Stimulated activated CD8-positive, alpha-beta memory T cell treated with anti-CD3 and anti-CD28 coated beads, Interleukin-7, amount 100 ng/mL, for 4 hours (primary cell): ENCODE results near the gene LRRFIP1.

Experiments
- DNase-seq, 2 donors: peaks; one replicate each; pipeline ENCODE4 v3.0.0-alpha.2; 2020; ENCODE audit warnings: low read depth in 2 of 2

The LRRFIP1 gene

DNA sequence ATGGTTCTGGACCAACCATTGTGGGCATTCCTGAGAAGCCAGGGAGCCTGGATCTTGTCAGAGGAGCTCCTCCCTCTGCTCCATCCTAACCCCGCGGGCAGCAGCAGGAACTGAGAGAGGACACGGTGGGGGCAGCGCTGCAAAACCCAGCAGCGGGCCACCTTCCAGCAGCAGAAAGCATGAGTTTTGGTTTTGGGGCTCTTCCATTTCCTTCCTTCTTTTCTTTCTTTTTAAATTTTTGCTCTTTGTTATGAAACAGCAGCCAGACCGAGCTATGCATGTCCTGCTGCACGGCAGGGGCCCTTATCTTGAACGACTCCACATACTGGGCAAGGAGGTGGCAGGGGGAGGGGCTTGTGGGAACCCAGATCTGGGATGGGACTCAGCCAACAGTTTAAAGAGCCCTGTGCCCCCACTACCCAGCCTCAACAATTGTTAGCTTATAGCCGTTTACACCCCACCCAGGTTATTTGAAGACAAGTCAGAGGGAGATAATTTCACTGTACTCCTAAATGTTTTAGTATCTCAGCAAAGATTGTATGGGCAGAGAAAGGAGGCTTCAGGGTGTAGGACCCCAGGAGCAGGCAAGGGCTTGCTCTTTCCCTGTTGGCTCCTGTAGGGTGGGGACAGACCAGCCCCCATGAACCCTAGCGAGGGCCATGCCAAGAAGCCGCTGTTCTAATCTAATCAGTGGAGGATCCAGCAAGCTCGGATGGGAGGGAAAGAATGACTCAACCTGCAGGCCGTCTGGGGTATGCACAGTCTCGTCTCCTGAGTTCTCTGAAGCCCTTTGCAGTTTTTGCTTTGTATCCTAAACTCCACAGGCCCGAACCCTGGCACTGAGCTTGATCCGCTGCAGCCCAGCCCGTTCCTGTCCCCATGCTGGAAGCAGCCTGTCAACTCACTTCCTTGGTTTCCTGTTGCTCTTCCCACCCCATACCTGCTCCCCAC lies 75.3 kb downstream of the LRRFIP1 start:
- DNase-seq = peak in 1 of 2 donors; percentile 48

DNA sequence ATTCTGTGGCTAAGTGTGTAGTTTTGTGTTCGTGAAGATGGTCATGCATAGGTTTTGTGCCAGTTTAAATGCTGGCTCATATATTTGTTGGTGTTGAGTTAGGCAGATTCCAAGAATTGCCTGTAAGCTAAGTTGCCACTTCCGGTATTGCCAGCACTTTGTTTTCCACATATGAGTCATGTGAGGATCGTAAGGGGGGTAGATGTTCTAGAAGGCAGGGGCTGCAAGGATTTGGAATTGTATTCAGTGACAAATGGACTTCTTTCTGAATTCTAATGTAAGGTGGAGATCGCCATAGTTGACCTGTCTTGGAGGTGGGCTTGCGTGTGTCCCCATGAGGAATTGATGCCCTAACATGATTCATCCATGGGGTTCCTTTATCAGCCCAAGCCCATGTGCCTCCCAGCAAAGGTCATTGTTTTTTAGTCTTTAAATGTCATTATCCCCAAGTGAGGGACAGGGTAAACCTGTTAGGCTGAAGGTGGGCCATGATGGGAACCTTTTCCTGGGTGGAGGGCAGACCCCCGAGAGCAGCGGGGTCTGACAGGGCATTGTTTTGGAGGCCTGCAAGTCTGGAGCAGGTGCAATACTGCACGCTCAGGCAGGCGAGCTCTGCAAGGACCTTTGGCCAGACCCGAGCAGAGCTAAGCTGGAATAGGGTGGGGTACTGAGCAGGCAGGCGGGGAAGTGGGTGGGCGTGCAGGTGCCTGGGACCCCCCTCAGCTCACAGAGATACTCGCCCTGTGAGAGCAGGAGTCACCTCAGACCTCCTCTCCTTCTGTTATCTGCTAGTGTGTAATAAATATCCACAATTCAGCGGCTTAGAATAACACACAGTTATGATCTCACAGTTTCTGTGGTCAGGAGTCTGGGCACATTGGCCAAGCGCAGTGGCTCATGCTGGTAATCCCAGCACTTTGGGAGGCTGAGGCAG lies 77.4 kb downstream of the LRRFIP1 start:
- no peak for DNase-seq

DNA sequence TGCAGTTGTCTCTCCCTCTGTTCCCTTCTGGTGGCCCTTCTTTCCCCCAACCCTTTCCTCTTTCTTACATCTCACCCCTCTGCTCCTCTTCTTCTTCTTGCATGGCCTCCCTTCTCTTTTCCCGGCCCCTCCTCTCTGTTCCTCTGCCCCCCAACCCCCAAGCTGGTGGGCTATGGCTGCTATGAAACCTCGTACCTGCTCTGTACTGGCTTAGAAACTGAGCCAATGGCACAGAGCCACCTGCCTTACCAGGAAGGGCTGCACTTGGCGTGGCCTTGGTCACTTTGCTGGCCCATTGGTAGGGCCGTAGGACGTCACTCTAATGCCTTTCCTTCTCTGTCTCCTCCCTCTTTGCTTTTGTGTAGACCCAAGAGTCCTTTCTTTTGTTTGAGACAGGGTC lies 78.9 kb downstream of the LRRFIP1 start:
- DNase-seq = no peak

DNA sequence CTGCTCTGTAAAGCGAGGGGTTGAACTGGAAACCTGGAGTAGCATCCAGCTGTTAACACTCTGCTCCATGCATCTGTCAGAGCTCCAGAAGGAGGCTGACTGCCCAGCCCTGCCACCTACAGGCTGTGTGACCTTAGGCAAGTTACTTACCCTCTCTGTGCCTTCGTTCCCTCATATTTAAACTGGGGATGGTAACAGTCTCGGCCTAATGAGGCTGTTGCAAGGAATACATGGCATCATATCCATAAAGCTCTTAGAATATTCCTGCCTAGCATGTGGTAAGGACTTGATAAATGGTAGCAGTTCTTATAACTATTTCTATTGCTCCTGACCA lies 80.6 kb downstream of the LRRFIP1 start:
- DNase-seq = no peak

DNA sequence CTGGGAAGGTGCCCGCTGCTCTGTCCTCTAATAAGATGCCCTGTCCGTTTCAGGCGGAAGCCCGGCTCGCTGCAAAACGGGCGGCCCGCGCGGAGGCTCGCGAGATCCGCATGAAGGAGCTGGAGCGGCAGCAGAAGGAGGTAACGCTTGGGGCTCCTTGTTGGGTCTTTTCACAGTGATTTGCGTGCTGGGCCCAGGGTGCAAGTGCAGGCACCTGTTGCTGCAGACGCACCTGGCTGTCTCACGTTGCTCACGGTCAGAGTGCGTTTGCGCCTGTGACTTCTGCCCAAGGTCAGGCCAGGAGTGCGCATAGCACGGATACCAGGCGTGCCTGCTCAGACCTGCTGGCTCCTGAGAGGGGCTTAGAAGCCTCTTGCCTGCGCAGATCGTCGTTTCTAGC lies 81.1 kb downstream of the LRRFIP1 start:
- no peak for DNase-seq

DNA sequence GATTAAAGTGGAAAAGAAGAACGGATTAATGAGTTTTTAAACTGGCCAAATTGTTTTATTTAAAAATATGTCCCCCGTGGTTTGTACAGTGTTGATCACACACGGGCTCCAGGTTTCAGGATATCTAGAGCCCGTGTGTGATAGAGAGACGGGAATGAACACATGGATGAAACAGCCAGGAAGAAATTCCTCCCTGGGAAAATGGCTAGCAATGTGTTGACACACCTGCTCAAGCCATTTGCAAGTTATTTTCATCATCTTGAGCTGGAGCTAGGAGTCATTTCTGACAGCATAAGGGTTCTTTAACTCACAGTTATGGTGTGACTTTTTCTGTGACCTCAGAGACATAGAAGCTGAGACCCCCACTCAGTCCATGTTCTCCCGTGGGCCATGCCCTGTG lies 81.6 kb downstream of the LRRFIP1 start:
- DNase-seq = no peak

DNA sequence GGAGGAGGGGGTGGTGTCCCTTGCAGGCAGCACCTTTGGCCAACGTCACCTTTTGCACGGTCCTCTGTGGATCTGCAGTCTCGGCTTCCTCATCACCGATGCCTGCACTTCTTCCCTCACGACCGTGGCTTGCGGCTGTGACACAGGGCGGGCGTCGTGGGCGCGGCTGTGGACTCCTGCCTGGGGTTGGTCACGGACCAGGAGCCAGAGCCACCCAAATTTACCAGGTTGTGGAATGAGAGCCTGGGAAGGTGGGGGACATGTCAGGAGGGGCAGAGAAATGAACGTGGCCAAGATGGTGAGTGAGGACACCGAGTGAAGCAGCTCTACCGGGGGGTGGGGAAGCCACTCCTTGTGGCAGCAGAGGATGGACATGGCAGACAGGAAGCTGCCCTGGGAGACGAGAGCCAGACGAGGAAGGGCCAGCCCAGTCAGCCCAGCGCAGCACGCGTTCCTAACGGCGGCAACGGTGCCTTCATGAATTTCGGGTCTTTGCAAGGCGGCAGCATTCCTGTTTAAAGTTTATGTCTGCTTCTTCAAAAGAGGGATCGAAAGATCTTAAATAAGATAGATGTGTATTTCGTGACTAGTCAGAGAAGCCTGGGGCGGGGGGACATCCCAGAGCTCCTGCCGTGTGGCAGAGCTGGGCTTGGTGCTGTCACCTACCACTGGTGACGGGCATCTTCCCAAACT lies 84.2 kb downstream of the LRRFIP1 start:
- no peak for DNase-seq

DNA sequence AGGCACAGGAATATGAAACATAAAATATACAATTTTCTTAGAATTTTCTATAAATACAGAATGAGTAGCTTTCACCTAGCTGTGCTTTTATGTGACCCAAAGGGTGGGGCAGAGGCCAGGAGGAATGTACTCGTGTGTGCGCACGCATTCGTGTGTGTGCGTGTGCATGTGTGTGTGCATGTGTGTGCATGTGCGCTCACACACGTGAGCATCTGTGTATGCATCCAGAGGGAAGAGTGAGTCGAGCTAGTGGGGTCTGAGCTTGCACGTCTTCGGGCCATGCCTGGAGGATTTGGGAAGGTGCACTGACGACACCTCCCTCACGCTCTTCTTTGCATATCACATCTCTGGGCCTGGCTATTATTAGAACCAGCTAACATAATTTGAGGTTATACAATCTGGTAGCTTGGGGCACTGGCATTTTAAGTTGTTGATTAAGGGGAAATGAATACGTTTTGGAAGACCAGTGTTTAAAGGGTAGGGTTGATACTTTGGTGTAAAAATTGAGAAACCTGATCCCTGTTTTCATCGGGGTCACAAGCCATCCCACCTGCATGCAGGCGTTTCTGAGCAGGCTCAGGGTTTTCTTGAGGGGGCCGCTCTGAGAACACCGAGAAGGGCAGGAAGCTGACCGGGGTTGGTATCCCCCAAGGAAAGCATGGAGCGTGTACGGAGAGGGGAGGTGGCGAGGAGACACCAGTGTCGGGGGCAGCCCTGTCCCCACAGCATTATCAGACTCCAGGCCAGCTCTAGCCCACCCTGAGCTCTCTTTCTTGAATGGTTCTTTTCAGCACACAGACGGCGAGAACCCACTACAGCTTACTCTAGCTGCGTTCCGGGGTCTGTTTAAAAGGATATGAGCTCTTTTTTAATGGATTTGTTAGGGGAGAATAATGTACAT lies 85.3 kb downstream of the LRRFIP1 start:
- DNase-seq = no peak

DNA sequence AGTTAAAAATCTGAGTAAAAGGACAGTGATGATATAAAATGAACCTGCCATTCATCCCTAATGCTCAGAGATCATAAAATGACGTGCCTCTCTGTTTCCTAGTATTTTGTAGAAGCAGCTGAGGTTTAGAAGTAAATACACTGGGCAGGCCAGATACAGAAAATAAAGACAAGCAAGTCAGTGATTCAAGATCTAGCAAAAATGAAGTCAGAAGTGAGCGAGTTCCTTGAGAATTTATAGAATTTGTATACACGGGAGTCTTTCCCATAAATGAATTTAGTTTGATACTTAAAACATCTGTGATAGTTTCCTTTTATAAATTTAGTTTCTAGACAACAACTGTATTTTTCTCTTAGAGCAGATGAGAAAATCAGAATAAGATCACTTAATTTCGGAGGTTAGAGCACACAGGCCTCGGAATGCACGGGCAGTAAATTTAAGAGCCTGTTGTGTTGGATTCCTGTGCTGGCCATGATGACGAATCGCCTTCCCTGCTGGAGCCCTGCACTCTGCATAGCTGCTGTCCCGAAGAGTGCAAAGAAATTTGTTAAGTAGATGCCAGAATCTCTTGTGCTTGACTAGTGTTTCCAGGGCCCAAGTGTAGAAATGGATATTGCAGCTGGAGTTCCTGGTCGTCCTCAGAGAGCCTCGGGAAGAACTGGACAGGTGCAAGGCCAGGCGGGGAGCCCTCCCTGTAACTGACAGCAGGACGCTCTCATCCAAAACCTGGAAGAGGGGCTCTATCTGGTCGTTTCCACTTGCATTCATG lies 87.5 kb downstream of the LRRFIP1 start:
- no peak for DNase-seq

DNA sequence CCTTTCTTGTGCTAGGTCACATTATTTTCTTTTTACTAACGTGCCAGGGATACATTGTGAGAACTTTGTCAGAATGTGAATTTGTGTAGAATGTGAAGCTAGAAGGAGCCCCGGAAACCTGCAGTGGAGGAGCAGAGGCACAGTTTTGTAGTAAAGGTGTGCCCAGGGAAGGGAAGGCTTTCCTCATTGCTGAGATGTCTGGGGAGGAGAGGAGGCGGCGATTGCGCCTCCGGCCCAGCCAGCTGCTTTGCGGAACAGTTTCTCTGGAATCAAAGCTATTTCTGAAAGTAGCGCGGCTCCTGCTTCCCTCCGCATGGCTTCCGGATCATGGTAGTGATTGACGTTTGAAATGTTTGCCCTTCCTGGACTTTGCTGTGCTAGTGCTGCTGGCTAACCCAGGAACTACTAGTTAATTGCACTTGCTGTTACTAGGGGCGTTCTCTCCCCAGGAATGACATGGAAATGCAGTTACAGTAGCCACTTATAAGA lies 88.1 kb downstream of the LRRFIP1 start:
- no peak for DNase-seq

DNA sequence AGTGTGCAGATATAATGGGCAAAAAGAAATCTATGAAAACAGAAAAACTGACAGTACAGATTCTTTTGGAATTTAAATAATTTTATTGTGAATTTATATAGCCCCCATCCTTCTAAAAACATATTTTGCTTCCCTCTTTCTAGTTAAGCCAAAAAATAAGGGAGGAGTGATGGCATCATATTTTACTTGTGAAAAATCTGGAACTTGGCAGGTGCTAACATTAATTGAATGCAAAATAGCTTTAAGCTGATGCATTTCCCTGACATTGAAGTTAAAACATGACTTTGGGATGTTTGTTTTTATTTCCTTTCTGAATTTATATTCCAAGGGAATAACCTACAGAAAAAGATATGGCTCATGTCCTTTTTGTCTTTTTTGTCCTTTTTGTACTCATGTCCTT lies 88.6 kb downstream of the LRRFIP1 start:
- no peak for DNase-seq

DNA sequence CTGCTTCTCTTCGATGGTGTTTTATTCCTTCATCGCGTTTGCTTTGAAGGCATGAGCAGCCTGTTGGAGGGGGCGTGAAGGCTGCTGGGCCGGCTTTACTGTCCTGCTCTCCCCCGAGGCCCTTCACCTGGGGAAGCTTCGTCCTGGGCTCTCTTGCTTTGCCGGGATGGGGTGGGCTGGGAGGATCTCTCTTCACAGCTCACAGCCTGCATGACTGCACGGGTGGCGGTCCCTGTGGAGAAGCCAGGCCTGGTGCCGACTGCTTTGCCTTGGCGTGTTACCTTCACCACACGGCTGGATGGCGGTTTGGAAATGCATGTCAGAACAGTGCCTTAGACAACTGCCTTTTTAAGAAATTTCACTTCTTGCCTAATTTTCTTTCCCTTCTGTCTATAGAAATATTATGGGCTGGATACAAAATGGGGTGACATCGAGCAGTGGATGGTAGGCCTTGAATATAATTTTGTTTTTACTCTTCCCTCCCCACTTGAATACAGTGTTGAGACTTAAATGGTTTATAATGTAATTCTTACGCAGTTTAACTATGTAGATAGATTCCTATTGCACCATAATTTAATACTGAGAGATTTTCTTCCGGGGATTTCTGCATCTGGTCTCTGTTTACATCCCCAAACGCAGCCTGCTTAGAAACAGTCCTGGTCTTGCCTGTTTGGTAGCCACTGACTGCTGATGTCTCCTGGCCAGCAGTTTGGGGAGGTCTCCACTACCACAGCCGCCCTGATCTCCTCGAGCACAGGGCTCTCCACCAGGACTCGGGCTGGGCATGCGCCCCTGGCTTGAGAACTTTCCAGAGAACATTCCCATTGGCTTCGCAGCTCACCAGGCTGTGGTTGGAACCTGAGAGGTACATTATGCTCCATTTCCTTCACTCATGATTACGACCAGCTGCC lies 90.2 kb downstream of the LRRFIP1 start:
- DNase-seq = no peak

DNA sequence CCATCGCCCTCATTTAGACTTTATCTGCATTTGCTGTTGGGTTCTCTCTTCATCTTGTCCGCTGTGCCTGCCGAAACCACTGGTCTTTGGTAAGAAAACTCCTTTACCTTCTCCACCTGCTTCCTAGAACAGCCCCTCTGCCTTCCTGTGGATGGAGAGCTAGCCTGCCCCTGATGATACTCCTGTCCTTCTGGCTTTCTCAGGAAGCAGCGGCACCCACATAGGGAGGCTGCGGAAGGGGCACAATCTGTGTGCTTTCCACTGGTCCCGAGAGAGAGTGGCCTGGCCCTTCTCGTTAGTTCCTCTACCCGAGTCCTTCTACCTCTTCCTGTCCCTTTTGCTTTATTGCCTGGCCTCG lies 90.9 kb downstream of the LRRFIP1 start:
- no peak for DNase-seq

DNA sequence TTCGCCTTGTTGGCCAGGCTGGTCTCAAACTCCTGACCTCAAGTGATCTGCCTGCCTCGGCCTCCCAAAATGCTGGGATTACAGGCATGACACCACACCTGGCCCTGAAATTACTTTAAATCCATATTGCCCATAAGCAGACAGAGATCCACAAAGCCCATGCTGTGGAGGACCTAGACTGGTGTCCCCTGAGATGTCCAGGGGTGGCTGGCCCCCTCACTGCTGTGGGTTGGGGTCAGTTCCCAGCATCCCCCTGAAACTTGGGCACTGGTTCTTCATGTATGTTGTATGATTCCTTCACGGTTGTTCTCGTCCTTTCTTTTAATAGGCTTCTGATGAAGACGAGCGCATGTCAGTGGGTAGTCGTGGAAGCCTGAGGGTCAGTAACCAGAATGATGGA lies 93.1 kb downstream of the LRRFIP1 start:
- DNase-seq = no peak

DNA sequence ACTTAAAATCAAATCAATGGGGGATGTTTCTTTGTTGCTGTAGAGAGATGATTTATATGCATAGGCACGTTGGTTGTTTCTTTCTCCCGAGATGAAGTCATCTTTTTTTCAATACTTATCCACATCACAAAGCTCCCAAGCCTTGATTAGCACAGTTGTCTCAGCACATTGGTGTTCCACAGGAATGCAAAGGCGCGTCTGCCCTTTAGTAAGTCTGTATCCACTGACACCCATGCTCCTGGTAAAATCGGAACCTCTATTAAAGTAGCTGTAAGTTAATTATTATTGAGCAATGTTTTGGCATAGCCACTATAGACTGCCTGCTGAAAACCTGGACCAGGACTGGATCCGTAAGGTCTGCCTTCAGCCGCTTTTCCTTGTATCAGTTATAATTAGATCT lies 93.6 kb downstream of the LRRFIP1 start:
- no peak for DNase-seq

DNA sequence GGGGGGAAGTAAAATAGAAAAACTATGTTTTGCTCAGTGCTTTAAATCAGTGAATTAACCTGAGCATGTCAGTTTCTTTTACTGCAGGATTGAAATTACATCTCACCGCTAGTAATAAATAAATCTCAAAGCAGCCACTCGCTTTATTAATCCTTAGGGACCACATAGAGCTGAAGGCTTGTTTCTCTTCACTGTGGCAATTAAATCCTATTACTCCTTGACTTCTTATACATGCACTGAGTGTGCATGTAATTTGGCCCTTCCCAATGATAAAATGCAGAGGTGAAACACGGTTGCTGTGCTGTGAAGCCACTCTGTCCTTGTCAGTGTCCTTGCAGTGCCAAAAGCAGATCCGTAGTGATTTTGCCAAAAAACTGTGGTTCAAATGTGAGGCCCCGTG lies 94.1 kb downstream of the LRRFIP1 start:
- no peak for DNase-seq

DNA sequence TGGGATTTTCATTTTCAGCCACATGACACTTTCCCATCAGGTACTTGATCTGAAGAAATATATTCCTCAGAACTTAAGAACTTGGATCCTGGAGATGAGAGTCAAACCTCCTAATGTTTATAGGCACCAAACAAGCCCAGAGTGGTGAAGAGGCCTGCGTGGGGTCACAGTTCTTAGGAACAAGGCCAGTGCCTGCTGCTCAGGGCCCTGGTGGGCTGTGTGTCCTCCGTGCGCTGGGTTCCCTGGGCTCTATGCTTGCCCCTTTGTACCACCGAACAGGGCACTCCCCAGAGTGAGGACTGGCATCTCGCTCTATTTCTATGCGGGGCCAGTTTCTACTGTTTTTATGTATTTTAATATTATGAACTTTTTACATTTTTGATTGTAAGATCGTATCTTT lies 95.2 kb downstream of the LRRFIP1 start:
- DNase-seq = no peak

DNA sequence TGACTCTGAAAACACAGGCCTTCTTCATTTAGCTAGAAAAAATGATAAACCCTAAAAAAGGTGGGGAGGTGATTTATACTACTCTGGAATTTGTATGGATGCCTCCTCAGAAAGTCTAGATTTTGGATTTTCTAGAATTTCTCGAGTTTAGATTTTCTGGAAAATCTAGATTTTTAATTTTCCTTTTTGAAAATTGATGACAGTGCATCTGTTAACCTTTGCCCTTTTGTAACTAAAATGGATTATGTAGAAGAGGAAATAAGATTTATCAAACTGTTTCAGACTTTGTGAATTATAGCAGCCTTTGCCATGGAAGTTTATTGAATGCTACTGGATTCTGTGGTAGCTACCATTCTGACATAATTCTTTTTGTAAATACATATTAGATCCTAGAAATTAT lies 95.6 kb downstream of the LRRFIP1 start:
- no peak for DNase-seq

DNA sequence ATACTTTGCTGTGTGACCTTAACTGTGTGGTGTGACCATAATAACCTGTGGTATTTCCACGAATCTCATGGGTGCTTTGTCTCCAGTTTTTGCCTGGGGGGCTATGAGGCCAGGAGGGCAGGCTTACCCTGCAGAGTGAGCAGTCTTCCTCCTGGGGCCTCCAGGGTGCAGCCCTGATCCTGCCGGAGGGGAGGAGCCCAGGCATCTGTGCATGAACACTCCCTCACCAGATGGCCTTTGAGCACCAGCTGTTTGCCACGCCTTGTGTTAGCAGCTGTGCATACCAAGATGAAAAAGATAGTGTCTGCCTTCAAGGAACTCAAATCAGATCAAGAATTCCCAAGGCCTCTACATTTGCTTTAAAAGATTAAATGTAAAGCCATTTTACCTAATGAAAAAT lies 96.2 kb downstream of the LRRFIP1 start:
- no peak for DNase-seq
